Psoas muscle (tissue), 8 donors: ENCODE data around the gene PDE8A. TPM values are rescaled to one million over a fixed set of nuclear protein-coding genes. Genes with fewer than 3 reads are reported as not detected.
A peak's percentile ranks its signal among the peaks of the same experiment; 100 is the strongest.

Source experiments
- ATAC-seq, 4 donors: fragments of 200-7000 bp; cut with Tn5 transposase; one replicate each; pipeline ENCODE4 v1.9.1; 2020; ENCODE audit warnings: moderate library complexity in 3 of 4, mild to moderate bottlenecking in 2 of 4
- DNase-seq, 2 donors: peaks; one replicate each; pipeline ENCODE4 v3.0.0-alpha.2; 2020
- H3K27ac ChIP-seq: fragments of 200-600 bp; one replicate; pipeline ENCODE4 v1.8.0; 2022
- H3K27me3 ChIP-seq, 3 donors: fragments of 200-600 bp in 1 of 3; one replicate each; pipeline versions ENCODE4 v1.6.1 to v1.8.0; 2013 to 2022; ENCODE audit warnings: low read length in 2 of 3, mild to moderate bottlenecking in 2 of 3, moderate library complexity in 1 of 3; ENCODE audit not compliant: insufficient read depth in 3 of 3
- H3K36me3 ChIP-seq, 2 donors: fragments of 200-600 bp in 1 of 2; one replicate each; pipeline versions ENCODE4 v1.6.1 to v1.8.0; 2013 to 2022; ENCODE audit warnings: low read depth in 1 of 2, mild to moderate bottlenecking in 1 of 2, moderate library complexity in 1 of 2; ENCODE audit not compliant: insufficient read depth in 1 of 2
- H3K4me1 ChIP-seq: fragments of 200-600 bp; one replicate; pipeline ENCODE4 v1.8.0; 2022
- H3K4me3 ChIP-seq: fragments of 200-600 bp; one replicate; pipeline ENCODE4 v1.8.0; 2022; ENCODE audit warnings: mild to moderate bottlenecking
- H3K9me3 ChIP-seq: fragments of 200-600 bp; one replicate; pipeline ENCODE4 v1.8.0; 2022
- WGBS, 3 donors: extraction: QIAGEN DNeasy Blood & Tissue Kit; methylation state at CpG; one replicate each; pipeline versions ENCODE4 v1.1.6 to v1.1.7; 2013; 5-methylcytosine and 5-hydroxymethylcytosine counted together
- intact Hi-C, 2 donors: fragments of 100-400 bp; cut with DNase I; formaldehyde crosslinking; loops; one replicate each; pipeline versions ENCODE4 v1.11.0 to v1.14.2; 2022
- polyA plus RNA-seq, 3 donors: library from polyadenylated mRNA; stranded (reverse); fragments of 200-250 nt; gene quantifications; one replicate each; pipeline ENCODE4 v1.2.3, GENCODE V29; 2013
- total RNA-seq, 4 donors: library from RNA; stranded (reverse); fragmentation: NEBNext Ultra II Directional in 2 of 4; extraction: Animal tissue kit (Norgen Biotek cat#: 25700) in 2 of 4; gene quantifications; one replicate each; pipeline versions ENCODE4 v1.2.1 to v1.2.4, GENCODE V29; 2021 to 2023
- TF ChIP-seq, protein P1 (sequence below): fragments of 200-600 bp; IDR thresholded peaks from one replicate; pipeline ENCODE4 v1.8.0; 2022; ENCODE audit warnings: antibody characterized with exemption
- donor health status: healthy with polysubstance abuse.
- donor health status: DM: no; HTN: no; CAD: no; lungs with moderate emphysema.
- donor health status: Bipolar disorder and iron deficiency.
- donor health status: healthy.
- donor health status: DM: yes; HTN: yes; CAD: no.
- donor health status: DM: no; HTN: no; CAD: no.
- donor health status: DM: no; HTN: no; CAD: no.
- donor health status: DM: yes; HTN: yes; CAD: no.

The PDE8A gene
- total and polyA plus RNA-seq, 7 donors: 6.5 to 12.1 (median 10.5) TPM

DNA sequence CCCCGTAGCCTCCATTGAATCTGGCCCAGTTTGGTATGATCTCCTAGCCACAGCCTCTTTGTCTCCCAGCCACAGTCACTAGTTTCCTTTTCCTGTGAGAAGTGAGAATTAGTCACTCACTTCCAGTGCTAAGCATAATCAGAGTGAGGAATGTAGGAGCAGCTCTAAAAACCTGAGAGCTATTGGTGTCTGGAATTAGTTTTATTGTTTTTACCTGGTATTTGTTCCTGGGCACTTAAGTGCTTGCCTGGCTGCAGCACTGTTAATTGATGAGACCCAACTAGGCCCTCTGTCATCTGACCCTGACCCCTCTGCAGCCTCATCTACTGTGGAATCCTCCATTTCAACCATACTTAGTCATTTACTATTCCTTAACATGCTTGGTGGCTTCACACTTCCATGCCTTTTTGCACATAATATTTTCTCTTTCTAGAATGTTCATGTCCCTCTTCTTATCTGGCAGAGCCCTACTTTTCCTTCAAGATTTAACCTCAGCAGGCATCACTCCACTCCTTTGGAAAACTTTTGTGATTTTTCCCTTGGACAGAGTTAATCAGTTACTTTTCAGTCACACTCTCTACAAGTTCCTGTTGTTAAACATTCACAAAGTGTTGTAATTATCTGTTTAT is 48.8 kb downstream of the PDE8A start:
- peaks cover 38% of the 10 kb centered on the region for H3K4me1 ChIP-seq
- intact Hi-C loops: loop anchor here in 1 of 2 donors (10.0 kb wide), 1 partner anchor 46 kb away; the partner anchor contains the start of gene PDE8A

DNA sequence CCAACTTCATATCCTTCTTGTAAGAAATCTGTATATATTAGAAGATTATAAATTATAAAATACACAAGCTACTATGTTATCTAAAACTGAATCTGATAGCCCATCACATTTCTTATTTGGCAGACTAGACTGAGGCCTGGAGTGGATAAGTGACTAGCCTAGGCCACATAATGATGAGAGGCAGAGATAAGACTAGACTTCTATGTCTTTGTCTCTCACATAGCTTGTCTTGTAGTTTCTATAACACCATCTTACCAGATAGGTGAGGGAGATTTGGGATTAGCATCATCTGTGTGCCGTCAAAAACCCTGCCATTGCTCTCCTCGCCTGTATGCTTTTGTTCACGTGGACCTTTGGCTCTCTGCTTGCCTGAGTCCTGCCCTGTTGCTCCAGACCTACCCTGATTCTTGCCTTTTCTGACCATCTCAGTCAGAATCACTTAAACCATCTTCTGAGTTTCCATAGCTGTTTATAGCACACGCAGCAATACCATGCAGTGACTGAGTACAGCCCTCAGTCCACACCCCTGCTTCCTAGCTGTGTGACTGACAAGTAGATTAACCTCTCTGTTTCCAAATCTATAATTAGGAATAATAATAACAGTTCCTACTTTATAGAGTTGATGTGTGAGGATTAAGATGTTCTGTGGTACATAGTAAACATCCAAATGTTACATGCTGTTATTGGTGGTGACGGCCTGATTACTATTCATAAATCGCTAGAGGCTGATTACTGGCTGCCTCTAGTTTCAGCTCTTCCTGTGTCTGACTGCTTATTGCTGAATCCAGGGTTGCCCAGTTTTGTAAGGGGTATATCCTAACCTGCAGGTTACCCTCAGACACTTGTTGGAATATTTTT is 49.7 kb downstream of the PDE8A start:
- ATAC-seq (no peak), DNase-seq (no peak)
- WGBS, 3 donors: 90 to 91% (median 91%) methylated on average over 6 of the region's 6 CpGs
- Histone ChIP-seq H3K4me3 (no peak overlapping the region), H3K9me3 (no peaks in the 10 kb centered on the region), H3K27me3 (no peaks in the 10 kb centered on the region), H3K4me1 (peaks cover 34% of the 10 kb centered on the region), H3K36me3 (no peaks in the 10 kb centered on the region), H3K27ac (no peak overlapping the region)
- intact Hi-C loops: loop anchor here in 1 of 2 donors (10.0 kb wide), 1 partner anchor 47 kb away; the partner anchor contains the start of gene PDE8A
- TF ChIP-seq, protein P1, sequence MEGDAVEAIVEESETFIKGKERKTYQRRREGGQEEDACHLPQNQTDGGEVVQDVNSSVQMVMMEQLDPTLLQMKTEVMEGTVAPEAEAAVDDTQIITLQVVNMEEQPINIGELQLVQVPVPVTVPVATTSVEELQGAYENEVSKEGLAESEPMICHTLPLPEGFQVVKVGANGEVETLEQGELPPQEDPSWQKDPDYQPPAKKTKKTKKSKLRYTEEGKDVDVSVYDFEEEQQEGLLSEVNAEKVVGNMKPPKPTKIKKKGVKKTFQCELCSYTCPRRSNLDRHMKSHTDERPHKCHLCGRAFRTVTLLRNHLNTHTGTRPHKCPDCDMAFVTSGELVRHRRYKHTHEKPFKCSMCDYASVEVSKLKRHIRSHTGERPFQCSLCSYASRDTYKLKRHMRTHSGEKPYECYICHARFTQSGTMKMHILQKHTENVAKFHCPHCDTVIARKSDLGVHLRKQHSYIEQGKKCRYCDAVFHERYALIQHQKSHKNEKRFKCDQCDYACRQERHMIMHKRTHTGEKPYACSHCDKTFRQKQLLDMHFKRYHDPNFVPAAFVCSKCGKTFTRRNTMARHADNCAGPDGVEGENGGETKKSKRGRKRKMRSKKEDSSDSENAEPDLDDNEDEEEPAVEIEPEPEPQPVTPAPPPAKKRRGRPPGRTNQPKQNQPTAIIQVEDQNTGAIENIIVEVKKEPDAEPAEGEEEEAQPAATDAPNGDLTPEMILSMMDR: no peak

More for the DNA sequence above, 48.8 kb downstream of the PDE8A start:
- DNase-seq: no peak
- no peak for ATAC-seq
- H3K36me3 ChIP-seq: no peaks in the 10 kb centered on the region
- 75 to 80% (median 78%) methylated on average over 1 of the region's 1 CpG for WGBS, 3 donors
- H3K27ac ChIP-seq: peak overlapping the region; percentile 38
- no peaks in the 10 kb centered on the region for H3K9me3 ChIP-seq
- H3K27me3 ChIP-seq: no peaks in the 10 kb centered on the region
- TF ChIP-seq, protein P1: no peak
- H3K4me3 ChIP-seq: no peak overlapping the region

DNA sequence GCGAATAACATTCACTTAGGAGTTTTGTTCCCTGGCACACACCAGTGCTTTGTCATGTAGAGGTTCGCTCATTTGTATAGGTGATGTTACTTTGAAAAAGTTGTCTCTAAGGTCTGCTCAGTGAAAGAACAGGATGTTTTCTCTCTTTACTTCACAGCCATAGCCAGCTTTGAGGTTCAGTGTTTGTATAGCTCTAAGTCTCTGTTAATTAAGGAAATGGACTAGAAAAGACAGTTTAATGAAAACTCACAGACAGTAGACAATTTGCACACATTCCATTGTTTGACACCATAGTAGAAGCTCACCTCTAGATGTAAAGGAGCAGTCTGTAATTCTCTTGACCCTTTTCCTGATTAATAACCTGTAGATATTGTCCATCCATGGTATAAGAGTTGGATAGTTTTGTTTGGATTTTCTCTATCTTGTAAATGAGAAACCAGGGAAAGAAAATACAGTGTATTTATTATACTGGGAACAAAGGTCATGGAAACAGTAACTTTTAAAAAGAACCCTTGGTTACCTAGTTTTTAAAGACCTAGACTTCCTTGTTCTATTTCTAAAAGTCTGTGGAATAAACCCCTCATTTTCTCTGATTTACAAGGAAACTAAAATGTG is 50.4 kb downstream of the PDE8A start:
- Histone ChIP-seq H3K27me3 (no peaks in the 10 kb centered on the region), H3K4me3 (no peak overlapping the region), H3K36me3 (no peaks in the 10 kb centered on the region), H3K9me3 (no peaks in the 10 kb centered on the region), H3K27ac (no peak overlapping the region), H3K4me1 (peaks cover 32% of the 10 kb centered on the region)
- intact Hi-C loops: loop anchor here in 1 of 2 donors (10.0 kb wide), 1 partner anchor 47 kb away; the partner anchor contains the start of gene PDE8A
- WGBS, 3 donors: 71 to 87% (median 80%) methylated on average over 2 of the region's 2 CpGs
- ATAC-seq (no peak), DNase-seq (no peak)
- TF ChIP-seq, protein P1: no peak

DNA sequence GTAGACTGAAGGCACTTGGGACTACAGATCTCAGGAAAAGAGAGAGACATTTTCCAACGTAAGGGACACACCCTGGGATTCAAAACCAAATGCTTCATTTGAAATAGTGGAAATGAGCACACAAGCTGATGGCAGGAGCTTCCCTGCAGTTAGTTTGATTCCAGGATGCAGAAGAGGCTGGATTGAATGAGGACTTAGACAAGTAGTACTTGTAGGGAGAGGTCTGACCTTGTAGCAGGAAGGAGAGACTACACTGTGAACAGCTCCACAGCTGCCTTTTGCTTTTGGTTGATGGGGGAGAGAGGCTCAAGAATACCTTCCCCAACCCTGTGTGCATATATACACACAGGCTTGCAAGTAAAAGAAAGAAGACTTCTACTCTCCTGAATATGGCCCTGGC is 51.5 kb downstream of the PDE8A start:
- H3K9me3 ChIP-seq: no peaks in the 10 kb centered on the region
- H3K27me3 ChIP-seq: no peaks in the 10 kb centered on the region
- H3K4me1 ChIP-seq: peaks cover 26% of the 10 kb centered on the region
- ATAC-seq: no peak
- H3K27ac ChIP-seq: no peak overlapping the region
- WGBS, 3 donors: 48 to 75% (median 62%) methylated on average over 1 of the region's 1 CpG
- intact Hi-C loops: loop anchor here in 1 of 2 donors (10.0 kb wide), 1 partner anchor 48 kb away; the partner anchor contains the start of gene PDE8A
- TF ChIP-seq, protein P1: no peak
- no peaks in the 10 kb centered on the region for H3K36me3 ChIP-seq
- DNase-seq: no peak
- no peak overlapping the region for H3K4me3 ChIP-seq
